ENCODE measurements around the gene GIGYF1.
"Not testable (repeated sequence)": the region's sequence is repeated elsewhere in the genome, so short reads cannot be mapped to it uniquely, and the experiment has no call there.

Gene GIGYF1, protein sequence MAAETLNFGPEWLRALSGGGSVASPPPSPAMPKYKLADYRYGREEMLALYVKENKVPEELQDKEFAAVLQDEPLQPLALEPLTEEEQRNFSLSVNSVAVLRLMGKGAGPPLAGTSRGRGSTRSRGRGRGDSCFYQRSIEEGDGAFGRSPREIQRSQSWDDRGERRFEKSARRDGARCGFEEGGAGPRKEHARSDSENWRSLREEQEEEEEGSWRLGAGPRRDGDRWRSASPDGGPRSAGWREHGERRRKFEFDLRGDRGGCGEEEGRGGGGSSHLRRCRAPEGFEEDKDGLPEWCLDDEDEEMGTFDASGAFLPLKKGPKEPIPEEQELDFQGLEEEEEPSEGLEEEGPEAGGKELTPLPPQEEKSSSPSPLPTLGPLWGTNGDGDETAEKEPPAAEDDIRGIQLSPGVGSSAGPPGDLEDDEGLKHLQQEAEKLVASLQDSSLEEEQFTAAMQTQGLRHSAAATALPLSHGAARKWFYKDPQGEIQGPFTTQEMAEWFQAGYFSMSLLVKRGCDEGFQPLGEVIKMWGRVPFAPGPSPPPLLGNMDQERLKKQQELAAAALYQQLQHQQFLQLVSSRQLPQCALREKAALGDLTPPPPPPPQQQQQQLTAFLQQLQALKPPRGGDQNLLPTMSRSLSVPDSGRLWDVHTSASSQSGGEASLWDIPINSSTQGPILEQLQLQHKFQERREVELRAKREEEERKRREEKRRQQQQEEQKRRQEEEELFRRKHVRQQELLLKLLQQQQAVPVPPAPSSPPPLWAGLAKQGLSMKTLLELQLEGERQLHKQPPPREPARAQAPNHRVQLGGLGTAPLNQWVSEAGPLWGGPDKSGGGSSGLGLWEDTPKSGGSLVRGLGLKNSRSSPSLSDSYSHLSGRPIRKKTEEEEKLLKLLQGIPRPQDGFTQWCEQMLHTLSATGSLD (N-terminal part only)

DNA sequence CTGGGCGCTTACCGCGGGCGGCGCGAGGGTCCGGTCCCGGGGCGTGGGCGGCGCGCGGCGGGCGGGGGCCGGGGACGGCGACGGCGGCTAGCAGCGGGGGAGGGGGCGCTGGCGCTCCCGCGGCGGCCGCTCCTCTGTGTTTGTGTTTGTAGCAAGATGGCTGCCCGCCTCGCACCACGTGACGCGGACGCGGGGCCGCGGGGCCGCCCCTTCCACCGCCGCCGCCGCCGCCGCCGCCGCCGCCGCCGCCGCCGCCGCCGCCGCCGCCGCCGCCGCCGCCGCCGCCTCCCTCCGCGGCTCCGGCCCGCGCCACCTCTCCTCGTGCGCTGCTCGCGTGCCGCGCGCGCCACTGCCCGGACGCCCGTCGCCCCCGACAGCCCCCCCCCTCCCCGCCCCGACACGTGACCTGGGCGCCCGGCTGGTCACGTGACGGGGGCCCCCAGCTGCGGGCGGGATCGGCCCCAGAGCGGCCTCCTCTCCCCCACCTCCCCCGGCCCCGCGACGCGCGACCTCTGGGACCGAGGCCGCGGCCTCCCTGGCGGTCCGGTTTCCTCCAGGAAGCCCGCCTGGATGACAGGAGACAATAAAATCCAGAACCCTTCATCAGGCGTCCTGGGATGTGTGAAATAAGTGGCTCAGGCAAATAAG lies at the start of gene GIGYF1:
TSS of gene GIGYF1 (minus strand) at position 153 of the 648 bp plus-strand sequence. CDS start 6,012 bp downstream, outside the sequence.
- peak; percentile 82 for DNase-seq

DNA sequence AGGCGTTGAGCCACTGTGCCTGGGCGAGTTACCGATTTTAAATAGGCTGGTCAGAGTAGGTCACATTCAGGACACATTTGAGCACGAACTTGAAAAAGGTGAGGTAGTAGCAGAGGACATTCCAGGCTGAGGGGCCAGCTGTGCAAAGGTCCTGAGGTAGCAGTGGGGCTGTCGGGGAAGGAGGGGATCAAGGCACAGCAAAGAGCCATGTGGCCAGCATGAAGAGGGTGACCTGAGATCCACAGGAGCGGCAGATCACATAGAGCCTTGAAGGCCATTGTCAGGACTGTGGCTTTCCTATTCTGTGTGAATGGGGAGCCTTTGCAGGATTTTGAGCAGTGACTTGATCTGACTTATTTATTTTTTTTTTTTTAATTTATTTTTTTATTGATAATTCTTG lies 45.9 kb upstream of the GIGYF1 start:
- no peak for DNase-seq

DNA sequence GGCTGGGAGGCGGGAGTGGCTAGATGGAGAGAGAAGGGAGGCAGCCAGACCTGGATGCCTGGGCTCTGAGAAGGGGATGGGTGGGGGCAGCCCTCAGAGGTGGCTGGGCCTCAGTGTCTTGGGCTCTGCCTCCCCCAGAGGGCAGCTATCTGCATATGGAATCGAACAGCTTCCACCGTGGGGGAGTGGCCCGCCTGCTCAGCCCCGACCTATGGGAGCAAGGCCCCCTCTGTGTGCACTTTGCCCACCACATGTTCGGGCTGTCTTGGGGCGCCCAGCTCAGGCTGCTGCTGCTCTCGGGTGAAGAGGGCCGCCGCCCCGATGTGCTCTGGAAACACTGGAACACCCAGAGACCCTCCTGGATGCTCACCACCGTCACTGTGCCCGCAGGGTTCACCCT lies 42.6 kb upstream of the GIGYF1 start:
- DNase-seq, result no peak

GRCh38 chr7:100735730-100736129 lies 41.7 kb upstream of the GIGYF1 start:
- DNase-seq, result no peak

- DNase-seq, result no peak
Observed at GRCh38 chr7:100731937-100732636, 38.0 kb upstream of the GIGYF1 start.

- no peak for DNase-seq
Observed at GRCh38 chr7:100730136-100730800, 36.2 kb upstream of the GIGYF1 start.

DNA sequence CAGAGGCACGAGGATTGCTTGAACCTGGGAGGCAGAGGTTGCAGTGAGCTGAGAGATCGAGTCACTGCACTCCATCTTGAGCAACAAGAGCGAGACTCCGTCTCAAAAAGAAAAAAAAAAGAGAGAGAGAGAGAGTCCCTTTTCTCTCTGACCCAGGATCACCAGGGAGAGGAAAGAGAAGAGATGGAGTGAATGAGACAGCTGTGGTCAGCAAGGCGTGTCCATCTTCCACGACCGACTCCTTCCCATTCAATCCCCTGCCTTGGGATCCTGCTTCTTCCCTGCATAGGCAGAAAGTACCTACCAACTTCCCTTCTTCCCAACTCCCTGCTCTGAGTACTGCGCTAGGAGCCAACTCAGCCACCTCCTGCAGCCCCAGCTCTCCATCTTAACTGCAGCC lies 34.1 kb upstream of the GIGYF1 start:
- DNase-seq, result no peak

DNA sequence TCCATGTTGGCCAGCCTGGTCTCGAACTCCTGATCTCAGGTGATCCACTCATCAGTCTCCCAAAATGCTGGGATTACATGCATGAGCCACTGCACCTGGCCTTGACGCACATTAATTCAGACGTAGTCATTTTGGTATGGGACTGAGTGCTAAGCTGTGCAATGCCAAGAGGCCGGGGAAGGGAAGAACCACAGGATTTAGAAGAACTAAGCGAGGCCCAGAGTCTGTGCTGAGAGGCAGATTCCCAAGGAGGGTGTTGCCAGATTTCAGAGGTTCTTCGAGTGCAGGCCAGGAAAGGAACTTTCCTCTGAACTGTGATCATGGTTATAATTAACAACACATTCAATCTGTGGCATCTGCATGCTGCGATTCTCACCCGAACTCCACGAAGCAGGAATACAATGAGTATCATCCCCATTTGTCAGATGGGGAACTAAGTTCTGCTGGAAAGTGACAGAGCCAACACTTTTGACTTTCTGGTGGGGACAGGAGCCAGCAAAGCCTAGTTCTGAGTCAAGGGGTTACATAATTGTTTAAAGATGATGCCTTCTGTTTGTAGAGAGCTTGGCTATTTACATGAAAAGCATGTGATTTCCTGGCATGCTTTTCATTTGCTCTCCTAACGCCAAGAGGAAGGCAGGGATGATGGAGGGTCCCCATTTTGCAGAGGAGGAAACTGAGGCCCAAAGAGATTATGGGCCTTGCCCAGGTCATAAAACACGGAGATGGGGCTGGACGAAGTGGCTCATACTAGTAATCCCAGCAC lies 33.1 kb upstream of the GIGYF1 start:
- DNase-seq, result peak; percentile 84

DNA sequence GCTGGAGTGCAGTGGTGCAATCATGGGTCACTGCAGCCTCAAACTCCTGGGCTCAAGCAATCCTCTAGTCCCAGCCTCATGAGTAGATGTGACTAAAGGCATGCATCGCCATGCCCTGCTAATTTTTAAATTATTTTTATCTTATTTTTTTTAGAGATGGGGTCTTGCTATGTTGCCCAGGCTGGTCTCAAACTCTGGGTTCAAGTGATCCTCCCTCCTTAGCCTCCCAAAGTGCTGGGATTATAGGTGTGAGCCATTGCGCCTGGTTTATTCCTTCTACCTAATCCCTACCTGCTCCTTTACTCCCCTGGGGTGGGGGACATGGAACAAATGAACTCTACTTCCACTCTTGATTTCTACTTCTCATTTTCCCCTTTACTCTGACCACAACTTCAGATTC lies 30.3 kb upstream of the GIGYF1 start:
- not testable (repeated sequence) for DNase-seq

GRCh38 chr7:100723732-100724275 lies 29.8 kb upstream of the GIGYF1 start:
- no peak for DNase-seq

- no peak for DNase-seq
Observed at GRCh38 chr7:100722480-100723212, 28.6 kb upstream of the GIGYF1 start.

DNA sequence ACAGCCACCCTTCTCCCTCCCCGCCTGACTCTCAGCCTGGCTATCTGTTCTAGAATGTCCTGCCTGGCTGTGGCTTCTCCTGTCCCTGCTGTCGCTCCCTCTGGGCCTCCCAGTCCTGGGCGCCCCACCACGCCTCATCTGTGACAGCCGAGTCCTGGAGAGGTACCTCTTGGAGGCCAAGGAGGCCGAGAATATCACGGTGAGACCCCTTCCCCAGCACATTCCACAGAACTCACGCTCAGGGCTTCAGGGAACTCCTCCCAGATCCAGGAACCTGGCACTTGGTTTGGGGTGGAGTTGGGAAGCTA lies 27.4 kb upstream of the GIGYF1 start:
- DNase-seq, result no peak

DNA sequence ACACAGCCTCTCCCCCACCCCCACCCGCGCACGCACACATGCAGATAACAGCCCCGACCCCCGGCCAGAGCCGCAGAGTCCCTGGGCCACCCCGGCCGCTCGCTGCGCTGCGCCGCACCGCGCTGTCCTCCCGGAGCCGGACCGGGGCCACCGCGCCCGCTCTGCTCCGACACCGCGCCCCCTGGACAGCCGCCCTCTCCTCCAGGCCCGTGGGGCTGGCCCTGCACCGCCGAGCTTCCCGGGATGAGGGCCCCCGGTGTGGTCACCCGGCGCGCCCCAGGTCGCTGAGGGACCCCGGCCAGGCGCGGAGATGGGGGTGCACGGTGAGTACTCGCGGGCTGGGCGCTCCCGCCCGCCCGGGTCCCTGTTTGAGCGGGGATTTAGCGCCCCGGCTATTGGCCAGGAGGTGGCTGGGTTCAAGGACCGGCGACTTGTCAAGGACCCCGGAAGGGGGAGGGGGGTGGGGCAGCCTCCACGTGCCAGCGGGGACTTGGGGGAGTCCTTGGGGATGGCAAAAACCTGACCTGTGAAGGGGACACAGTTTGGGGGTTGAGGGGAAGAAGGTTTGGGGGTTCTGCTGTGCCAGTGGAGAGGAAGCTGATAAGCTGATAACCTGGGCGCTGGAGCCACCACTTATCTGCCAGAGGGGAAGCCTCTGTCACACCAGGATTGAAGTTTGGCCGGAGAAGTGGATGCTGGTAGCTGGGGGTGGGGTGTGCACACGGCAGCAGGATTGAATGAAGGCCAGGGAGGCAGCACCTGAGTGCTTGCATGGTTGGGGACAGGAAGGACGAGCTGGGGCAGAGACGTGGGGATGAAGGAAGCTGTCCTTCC lies 26.8 kb upstream of the GIGYF1 start:
- DNase-seq, result no peak

- DNase-seq, result no peak
Observed at GRCh38 chr7:100720279-100720670, 26.2 kb upstream of the GIGYF1 start, which contains the start of gene EPO. Gene EPO (plus strand): TSS chr7:100720468. CDS start chr7:100720981, 513 bp downstream.

DNA sequence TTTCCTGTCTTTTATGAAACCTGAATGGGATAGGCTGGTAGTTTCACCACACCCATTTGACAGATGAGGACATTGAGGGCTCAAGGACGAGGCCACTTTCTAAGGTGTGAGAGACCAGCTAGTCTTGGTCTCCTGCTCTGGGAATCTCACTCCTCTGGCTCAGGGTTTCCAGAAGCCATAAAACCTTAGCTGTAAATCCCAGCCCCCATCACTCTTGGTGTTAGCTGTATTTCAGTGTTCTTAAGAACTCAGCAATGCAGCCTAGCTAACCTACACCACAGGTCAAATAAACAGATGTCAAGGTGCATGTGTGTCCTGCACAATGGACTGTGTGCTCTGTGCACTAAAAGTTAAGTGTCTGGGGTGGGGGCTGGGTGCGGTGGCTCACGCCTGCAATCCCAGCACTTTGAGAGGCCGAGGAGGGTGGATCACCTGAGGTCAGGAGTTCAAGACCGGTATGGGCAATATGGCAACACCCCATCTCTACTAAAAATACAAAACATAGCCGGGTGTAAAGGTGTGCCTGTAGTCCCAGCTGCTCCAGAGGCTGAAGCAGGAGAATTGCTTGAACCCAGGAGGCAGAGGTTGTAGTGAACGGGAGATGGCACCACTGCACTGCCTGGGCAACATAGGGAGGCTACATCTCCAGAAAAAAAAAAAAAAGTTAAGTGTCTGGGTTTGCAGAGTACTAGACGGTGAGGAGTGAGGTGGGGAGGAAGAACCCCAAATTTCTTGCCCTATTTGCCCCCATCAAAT lies 25.7 kb upstream of the GIGYF1 start:
- no peak for DNase-seq

GRCh38 chr7:100717073-100717472 lies 23.0 kb upstream of the GIGYF1 start:
- not testable (repeated sequence) for DNase-seq

DNA sequence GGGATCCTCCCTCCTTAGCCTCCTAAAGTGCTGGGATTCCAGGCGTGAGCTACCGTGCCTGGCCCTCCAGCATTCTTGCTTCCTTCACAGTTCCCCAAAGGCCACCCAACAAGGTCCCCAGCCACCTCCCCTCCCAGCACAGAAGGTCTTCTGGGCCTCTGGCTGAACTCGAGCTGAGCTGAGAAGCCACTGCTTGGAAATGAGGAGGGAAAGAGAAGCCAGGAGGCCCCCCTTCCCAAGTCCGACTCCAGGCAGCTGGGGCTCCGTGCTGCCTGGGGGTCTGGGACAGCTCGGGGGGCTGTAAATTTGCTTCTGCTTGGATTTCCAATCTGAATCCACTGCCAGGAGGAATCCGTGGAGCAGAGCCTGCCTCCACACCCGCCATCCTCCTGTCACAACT lies 20.7 kb upstream of the GIGYF1 start:
- DNase-seq, result no peak

DNA sequence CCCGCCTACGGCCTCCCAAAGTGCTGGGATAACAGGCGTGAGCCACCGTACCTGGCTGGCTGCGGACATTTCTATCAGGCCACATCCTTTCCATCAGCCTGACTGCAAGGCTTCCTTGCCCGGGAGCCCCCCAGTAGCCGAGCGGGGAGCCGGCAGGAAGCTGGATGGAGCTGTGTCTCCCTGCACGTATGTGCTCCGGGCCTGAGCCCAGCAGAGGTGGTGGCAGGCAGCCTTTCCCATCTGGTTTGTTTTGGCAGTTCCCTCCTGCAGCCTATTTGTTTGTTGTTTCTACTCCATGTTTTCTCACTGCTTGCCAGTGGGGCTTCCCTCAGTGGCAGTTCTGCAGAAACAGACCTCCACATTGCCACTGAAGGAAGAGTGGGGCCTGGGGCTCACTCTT lies 17.3 kb upstream of the GIGYF1 start:
- no peak for DNase-seq

- no peak for DNase-seq
Observed at GRCh38 chr7:100710452-100710851, 16.4 kb upstream of the GIGYF1 start.
